PC-9 (cell line): ENCODE measurements around the gene CDC27.

Source experiments
- EZH2 ChIP-seq: fragments of 200-600 bp; sonication (generic); IDR thresholded peaks from 2 replicates; pipeline ENCODE4 v1.8.0; 2017; ENCODE audit warnings: antibody characterized with exemption, low read depth
- TF ChIP-seq, protein P1 (sequence below): fragments of 200-600 bp; sonication (generic); conservative IDR thresholded peaks from 2 replicates; pipeline ENCODE4 v1.6.1; 2017; ENCODE audit warnings: mixed run types, antibody characterized with exemption, mild to moderate bottlenecking, moderate library complexity

DNA sequence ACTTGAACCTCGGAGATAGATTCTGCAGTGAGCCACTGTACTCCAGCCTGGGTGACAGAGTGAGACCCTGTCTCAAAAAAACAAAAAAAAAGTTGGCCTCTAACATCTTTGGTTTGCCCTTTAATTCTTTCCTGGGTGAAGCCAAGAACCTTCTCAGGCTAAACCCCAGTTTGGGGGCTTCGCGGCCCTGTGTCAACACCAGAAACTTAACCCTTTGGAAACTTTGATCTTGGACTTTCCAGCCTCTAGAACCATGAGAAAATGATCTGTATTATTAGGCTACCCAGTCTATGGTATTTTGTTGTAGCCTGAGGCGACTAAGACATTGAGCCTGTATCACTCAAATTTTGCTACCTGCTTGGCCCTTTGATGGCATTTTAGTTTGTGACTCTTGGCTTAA is 86.2 kb downstream of the CDC27 start:
- TF ChIP-seq EZH2, result no peak
- TF ChIP-seq, protein P1, sequence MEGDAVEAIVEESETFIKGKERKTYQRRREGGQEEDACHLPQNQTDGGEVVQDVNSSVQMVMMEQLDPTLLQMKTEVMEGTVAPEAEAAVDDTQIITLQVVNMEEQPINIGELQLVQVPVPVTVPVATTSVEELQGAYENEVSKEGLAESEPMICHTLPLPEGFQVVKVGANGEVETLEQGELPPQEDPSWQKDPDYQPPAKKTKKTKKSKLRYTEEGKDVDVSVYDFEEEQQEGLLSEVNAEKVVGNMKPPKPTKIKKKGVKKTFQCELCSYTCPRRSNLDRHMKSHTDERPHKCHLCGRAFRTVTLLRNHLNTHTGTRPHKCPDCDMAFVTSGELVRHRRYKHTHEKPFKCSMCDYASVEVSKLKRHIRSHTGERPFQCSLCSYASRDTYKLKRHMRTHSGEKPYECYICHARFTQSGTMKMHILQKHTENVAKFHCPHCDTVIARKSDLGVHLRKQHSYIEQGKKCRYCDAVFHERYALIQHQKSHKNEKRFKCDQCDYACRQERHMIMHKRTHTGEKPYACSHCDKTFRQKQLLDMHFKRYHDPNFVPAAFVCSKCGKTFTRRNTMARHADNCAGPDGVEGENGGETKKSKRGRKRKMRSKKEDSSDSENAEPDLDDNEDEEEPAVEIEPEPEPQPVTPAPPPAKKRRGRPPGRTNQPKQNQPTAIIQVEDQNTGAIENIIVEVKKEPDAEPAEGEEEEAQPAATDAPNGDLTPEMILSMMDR, result no peak
